Measurements from ENCODE around the gene THAP3.

THAP3 gene

GRCh38 chr1:6632588-6633514, 8.2 kb downstream of the THAP3 start:
- TF ChIP-seq TAF1 (IDR thresholded peaks at IDR 0.05; ENCODE audit: borderline replicate concordance, insufficient read depth, low read length) (no peak), POLR2AphosphoS5 (IDR thresholded peaks at IDR 0.05; ENCODE audit: low read depth, low read length) (no peak), SIN3A (IDR thresholded peaks at IDR 0.05; ENCODE audit: borderline replicate concordance, insufficient read depth, low read length) (no peak), FOXP2 (optimal IDR thresholded peaks at IDR 0.05; ENCODE audit: borderline replicate concordance, extremely low read depth, extremely low read length, insufficient read depth) (no peak)
- TF ChIP-seq, protein P1, sequence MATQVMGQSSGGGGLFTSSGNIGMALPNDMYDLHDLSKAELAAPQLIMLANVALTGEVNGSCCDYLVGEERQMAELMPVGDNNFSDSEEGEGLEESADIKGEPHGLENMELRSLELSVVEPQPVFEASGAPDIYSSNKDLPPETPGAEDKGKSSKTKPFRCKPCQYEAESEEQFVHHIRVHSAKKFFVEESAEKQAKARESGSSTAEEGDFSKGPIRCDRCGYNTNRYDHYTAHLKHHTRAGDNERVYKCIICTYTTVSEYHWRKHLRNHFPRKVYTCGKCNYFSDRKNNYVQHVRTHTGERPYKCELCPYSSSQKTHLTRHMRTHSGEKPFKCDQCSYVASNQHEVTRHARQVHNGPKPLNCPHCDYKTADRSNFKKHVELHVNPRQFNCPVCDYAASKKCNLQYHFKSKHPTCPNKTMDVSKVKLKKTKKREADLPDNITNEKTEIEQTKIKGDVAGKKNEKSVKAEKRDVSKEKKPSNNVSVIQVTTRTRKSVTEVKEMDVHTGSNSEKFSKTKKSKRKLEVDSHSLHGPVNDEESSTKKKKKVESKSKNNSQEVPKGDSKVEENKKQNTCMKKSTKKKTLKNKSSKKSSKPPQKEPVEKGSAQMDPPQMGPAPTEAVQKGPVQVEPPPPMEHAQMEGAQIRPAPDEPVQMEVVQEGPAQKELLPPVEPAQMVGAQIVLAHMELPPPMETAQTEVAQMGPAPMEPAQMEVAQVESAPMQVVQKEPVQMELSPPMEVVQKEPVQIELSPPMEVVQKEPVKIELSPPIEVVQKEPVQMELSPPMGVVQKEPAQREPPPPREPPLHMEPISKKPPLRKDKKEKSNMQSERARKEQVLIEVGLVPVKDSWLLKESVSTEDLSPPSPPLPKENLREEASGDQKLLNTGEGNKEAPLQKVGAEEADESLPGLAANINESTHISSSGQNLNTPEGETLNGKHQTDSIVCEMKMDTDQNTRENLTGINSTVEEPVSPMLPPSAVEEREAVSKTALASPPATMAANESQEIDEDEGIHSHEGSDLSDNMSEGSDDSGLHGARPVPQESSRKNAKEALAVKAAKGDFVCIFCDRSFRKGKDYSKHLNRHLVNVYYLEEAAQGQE (IDR thresholded peaks at IDR 0.05; ENCODE audit: insufficient read depth in 1 of 2, low read depth in 2 of 2, low read length in 2 of 2): no peak

- TF ChIP-seq POLR2AphosphoS5 (IDR thresholded peaks at IDR 0.05; ENCODE audit: low read depth, low read length): no peak
- TF ChIP-seq, protein P1 (IDR thresholded peaks at IDR 0.05; ENCODE audit: insufficient read depth in 1 of 2, low read depth in 2 of 2, low read length in 2 of 2): no peak
- no peak for TF ChIP-seq FOXP2 (optimal IDR thresholded peaks at IDR 0.05; ENCODE audit: borderline replicate concordance, extremely low read depth, extremely low read length, insufficient read depth)
These were observed 9.8 kb downstream of the THAP3 start for GRCh38 chr1:6634371-6635052.

DNA sequence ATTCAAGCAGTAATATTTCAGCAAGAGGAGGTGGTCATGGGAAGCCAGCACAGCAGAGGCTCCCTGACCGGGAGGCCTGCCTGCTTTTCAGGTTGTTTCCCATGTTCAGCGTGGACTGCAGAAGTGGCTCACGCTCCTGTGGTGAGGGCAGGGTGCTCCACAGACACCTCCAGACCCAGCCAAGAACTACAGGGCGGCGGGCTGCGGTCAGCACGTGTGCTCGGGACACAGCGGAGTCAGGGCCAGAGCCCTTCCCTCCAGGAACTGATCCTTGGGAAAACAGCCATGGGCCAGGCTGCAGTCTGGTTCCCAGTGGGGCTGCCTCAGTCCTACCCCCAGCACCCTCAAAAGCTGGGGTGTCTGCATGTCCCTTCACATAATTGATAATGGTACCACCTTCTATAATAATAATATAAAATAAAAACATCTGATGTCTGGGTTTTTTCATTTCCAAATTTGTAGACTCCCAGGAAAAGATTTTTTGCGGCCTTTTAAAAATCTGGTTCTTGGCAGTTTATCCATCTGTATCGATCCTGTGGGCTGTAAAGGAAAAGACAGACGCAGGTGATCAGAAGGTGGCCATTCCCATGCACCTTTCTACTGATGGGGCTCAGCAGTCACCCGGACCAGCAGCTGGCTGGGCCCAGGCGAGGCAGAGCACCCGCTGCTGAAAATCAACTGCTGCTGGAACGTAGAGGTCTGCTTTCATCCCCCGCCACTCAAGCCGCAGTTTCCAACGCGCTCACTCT, 10.7 kb downstream of the THAP3 start:
- TF ChIP-seq FOXP2 (optimal IDR thresholded peaks at IDR 0.05; ENCODE audit: borderline replicate concordance, extremely low read depth, extremely low read length, insufficient read depth): no peak

- TF ChIP-seq SIN3A (IDR thresholded peaks at IDR 0.05; ENCODE audit: borderline replicate concordance, insufficient read depth, low read length) (no peak), FOXP2 (optimal IDR thresholded peaks at IDR 0.05; ENCODE audit: borderline replicate concordance, extremely low read depth, extremely low read length, insufficient read depth) (no peak), TAF1 (IDR thresholded peaks at IDR 0.05; ENCODE audit: borderline replicate concordance, insufficient read depth, low read length) (no peak), POLR2AphosphoS5 (IDR thresholded peaks at IDR 0.05; ENCODE audit: low read depth, low read length) (no peak)
- TF ChIP-seq, protein P1 (IDR thresholded peaks at IDR 0.05; ENCODE audit: insufficient read depth in 1 of 2, low read depth in 2 of 2, low read length in 2 of 2): no peak
These were observed 11.5 kb downstream of the THAP3 start for GRCh38 chr1:6635910-6636760.

DNA sequence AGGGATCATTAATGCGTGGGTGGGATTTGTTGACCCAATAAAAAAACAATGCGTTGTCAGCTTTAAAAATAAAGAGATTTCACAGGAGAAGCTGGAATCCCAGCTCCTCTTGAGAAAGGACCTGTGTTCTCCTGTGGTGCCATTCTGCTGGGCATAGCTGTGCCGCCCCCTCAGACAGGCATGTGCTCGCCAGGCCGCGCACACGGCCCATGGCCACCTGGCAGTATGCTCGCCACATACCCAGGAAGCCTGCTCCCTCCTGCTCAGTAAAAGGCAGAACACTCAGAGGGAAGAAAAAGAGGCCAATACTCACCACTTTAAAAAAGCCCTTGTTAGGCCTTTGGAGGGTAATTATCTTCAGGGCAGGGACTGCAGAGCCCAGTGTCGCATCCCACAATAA, 13.1 kb downstream of the THAP3 start:
- TF ChIP-seq, protein P1 (IDR thresholded peaks at IDR 0.05; ENCODE audit: insufficient read depth in 1 of 2, low read depth in 2 of 2, low read length in 2 of 2): no peak
- TF ChIP-seq POLR2AphosphoS5 (IDR thresholded peaks at IDR 0.05; ENCODE audit: low read depth, low read length) (no peak), FOXP2 (optimal IDR thresholded peaks at IDR 0.05; ENCODE audit: borderline replicate concordance, extremely low read depth, extremely low read length, insufficient read depth) (no peak), TAF1 (IDR thresholded peaks at IDR 0.05; ENCODE audit: borderline replicate concordance, insufficient read depth, low read length) (no peak), SIN3A (IDR thresholded peaks at IDR 0.05; ENCODE audit: borderline replicate concordance, insufficient read depth, low read length) (no peak)

All from PFSK-1 (cell line).